ENCODE results near the gene RASA3.

RASA3 gene

GRCh38 chr13:114070098-114070799 lies 62.2 kb downstream of the RASA3 start:
- TF ChIP-seq GATA2 (IDR thresholded peaks at IDR 0.05; ENCODE audit: low read depth, low read length) (no peak), GATA3 (IDR thresholded peaks at IDR 0.05; ENCODE audit: low read depth, low read length) (no peak)

GRCh38 chr13:114069376-114070097 lies 62.9 kb downstream of the RASA3 start:
- TF ChIP-seq GATA3 (IDR thresholded peaks at IDR 0.05; ENCODE audit: low read depth, low read length) (no peak), GATA2 (IDR thresholded peaks at IDR 0.05; ENCODE audit: low read depth, low read length) (no peak)

GRCh38 chr13:114068656-114069318 lies 63.6 kb downstream of the RASA3 start:
- no peak for TF ChIP-seq GATA3 (IDR thresholded peaks at IDR 0.05; ENCODE audit: low read depth, low read length)
- no peak for TF ChIP-seq GATA2 (IDR thresholded peaks at IDR 0.05; ENCODE audit: low read depth, low read length)

GRCh38 chr13:114067886-114068651 lies 64.4 kb downstream of the RASA3 start:
- TF ChIP-seq GATA2 (IDR thresholded peaks at IDR 0.05; ENCODE audit: low read depth, low read length) (no peak), GATA3 (IDR thresholded peaks at IDR 0.05; ENCODE audit: low read depth, low read length) (no peak)

DNA sequence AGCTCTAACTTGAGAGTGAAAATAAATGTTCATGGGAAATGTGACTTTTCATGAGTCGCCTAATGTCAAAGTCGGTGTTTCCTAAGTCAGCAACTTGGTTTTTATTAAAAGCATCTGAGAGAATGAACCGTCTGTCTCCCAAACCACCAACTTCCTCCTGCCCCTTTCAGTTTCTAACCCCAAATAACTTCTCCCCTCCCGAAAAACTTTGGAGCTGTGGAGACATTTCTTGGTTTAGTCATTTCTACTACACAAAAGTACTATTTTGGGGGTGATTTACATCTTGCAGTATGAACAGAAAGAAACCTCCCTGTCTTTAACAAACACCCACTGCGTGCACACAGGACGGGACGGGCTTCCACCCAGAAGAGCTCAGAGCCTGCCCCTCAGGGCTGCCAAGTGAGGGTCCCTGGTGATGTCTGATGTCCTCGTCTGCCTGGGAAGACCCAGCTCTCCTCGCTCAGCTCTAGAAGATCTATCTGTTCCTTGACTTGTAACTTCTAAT lies 65.0 kb downstream of the RASA3 start:
- TF ChIP-seq GATA3 (IDR thresholded peaks at IDR 0.05; ENCODE audit: low read depth, low read length) (no peak), GATA2 (IDR thresholded peaks at IDR 0.05; ENCODE audit: low read depth, low read length) (no peak)

GRCh38 chr13:114066956-114067355 lies 65.5 kb downstream of the RASA3 start:
- TF ChIP-seq GATA3 (IDR thresholded peaks at IDR 0.05; ENCODE audit: low read depth, low read length) (no peak), GATA2 (IDR thresholded peaks at IDR 0.05; ENCODE audit: low read depth, low read length) (no peak)

DNA sequence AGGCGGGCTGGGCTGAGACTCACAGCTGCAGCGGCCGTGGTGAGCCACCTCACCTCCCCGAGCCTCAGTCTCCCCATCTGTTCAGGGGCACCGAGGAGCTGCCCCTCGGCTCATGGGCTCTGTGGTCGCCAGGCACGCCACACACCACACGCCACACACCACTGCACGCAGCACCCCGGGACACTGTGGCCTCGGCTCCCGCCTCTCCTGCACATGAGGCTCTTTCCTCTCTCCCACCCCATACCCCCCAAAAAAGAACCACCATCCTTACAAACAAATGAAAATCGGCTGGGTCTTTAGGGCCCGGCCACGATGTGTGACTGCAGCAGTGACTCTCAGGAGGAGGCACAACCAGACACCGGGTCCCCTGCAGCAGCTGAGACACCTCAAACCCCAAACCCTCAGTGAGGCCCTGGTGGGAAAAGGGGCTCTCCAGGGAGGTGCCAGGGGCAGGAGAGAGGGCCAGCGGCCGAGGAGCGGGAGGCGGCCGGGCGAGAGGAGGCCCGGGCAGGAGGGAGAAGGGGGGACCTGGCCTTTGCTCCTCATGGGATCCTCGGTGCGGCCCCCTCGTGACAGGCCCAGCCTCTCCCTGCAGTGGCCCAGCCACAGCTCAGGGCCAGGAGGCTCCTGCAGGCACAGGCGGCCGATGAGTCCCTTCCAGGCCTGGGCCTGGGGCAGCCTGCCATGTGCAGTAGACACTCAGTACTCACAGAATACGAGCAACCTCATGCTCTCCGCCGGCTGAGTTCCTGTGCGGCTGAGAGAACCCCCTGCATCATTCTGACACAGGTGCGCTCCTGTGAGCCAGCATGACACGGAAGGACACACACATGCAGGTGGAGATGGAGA lies 66.3 kb downstream of the RASA3 start:
- TF ChIP-seq GATA2 (IDR thresholded peaks at IDR 0.05; ENCODE audit: low read depth, low read length) (no peak), GATA3 (IDR thresholded peaks at IDR 0.05; ENCODE audit: low read depth, low read length) (no peak)

DNA sequence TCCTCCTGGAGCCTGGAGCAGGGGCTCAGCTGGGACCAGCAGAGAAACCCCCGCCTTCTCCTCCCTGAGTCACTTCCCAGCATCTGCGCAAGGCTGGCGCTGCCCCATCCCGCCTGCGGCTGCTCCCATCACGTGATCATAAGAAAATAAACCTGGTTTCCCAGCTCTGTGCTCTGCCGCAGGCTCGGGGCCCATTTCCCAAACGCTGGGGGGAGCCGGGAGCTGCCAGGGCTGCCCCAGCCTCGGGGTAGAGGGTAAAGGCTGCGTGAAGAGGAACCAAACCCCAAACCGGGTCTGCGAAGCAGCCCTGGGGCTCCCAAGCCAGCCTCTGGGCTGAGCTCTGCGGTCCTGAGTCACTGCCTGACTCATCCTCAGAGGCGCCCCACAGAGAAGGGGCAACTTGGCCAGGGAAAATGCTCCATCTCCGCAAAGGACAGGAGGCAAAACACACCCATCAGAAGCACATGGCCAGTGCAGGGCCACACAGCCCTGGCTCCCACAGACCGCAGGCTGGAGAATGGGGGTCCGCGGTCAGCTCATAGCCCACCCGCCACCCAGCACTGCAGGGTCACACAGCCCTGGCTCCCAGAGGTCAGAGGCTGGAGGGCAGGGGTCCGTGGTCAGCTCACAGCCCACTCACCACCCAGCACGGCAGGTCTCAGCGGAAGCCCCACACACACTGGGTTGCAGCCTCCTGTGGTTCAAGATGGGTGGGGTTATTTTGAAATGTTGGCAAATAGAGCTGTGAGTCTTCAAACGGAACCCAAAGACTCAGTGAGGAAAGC lies 67.1 kb downstream of the RASA3 start:
- no peak for TF ChIP-seq GATA3 (IDR thresholded peaks at IDR 0.05; ENCODE audit: low read depth, low read length)
- no peak for TF ChIP-seq GATA2 (IDR thresholded peaks at IDR 0.05; ENCODE audit: low read depth, low read length)

DNA sequence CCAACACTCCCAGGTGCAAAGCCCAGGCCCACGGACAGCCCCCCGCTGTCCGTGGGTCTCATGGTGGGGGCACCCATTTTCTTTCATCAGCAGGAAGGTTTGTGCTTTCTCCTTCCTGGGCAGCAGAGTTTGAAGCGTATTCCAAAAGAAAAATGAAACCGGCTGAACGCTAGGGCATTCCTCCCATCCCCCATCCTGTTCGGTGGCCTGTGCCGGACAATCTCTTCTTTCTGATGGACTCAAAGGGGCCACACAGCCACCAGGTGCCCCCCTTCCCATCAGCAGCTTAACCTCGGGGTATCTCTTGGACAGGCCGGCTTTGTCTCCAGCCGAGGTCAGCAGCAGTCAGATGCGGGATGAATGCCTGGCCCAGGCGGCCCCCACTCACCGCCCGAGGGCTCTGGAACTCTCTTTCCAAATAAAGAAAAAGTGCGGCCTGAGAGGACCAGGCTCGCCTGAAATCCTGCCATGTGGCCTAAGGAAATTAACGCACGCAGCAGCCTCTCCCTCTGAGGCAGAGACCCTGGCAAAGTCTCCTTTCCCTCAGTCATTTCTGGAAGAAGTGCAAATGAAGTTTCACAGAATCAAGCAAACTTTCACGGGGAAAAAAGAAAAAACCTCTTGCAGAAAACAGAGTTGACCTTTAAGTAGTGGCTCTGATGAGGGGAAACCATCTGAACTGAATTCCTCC lies 67.8 kb downstream of the RASA3 start:
- TF ChIP-seq GATA3 (IDR thresholded peaks at IDR 0.05; ENCODE audit: low read depth, low read length): no peak
- TF ChIP-seq GATA2 (IDR thresholded peaks at IDR 0.05; ENCODE audit: low read depth, low read length): no peak

GRCh38 chr13:114063545-114064449 lies 68.6 kb downstream of the RASA3 start:
- TF ChIP-seq GATA2 (IDR thresholded peaks at IDR 0.05; ENCODE audit: low read depth, low read length) (no peak), GATA3 (IDR thresholded peaks at IDR 0.05; ENCODE audit: low read depth, low read length) (no peak)

GRCh38 chr13:114062754-114063153 lies 69.7 kb downstream of the RASA3 start:
- TF ChIP-seq GATA2 (IDR thresholded peaks at IDR 0.05; ENCODE audit: low read depth, low read length) (no peak), GATA3 (IDR thresholded peaks at IDR 0.05; ENCODE audit: low read depth, low read length) (no peak)
